Fibroblast of villous mesenchyme (primary cell): ENCODE data around the gene UNK. TPM values are rescaled to one million over a fixed set of nuclear protein-coding genes. Genes with fewer than 3 reads are reported as not detected.
A peak's percentile ranks its signal among the peaks of the same experiment; 100 is the strongest.
"Not testable (repeated sequence)": the region's sequence is repeated elsewhere in the genome, so short reads cannot be mapped to it uniquely, and the experiment has no call there.

Source experiments
- DNase-seq: peaks from one replicate; pipeline ENCODE4 v3.0.0-alpha.2; 2010; ENCODE audit warnings: low read depth
- H3K4me3 ChIP-seq: 2 replicates; pipeline ENCODE4 v1.5.1; 2011; ENCODE audit warnings: low read depth, mild to moderate bottlenecking, low read length
- total RNA-seq: library from RNA; depleted of rRNA; stranded (reverse); fragments of >200 nt; gene quantifications from 2 replicates; pipeline ENCODE4 v1.2.3, GENCODE V29; 2012
- TF ChIP-seq, protein P1 (sequence below): IDR thresholded peaks from 2 replicates; pipeline ENCODE4 v1.5.1; 2012; ENCODE audit warnings: low read depth, mild to moderate bottlenecking, low read length; ENCODE audit not compliant: insufficient read depth

UNK gene
- total RNA-seq, 1 donor: 19.9 TPM

DNA sequence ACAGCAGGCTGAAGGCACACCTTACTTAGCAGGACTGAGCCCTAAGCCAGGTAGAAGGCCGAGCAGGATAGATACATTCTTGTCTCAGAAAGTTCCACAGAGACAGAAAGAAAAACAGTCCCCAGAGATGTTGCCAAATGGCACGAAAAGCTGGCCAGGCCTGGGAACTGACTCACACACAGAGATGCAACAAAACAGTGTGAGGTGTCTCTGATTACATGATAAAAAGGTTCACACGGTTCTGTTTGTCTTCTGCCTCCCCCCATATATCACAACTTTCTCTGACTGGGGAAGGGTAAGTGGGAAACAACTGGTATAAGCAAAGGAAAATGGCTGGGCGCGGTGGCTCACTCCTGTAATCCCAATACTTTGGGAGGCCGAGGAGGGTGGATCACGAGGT is 68.8 kb downstream of the UNK start:
- TF ChIP-seq, protein P1, sequence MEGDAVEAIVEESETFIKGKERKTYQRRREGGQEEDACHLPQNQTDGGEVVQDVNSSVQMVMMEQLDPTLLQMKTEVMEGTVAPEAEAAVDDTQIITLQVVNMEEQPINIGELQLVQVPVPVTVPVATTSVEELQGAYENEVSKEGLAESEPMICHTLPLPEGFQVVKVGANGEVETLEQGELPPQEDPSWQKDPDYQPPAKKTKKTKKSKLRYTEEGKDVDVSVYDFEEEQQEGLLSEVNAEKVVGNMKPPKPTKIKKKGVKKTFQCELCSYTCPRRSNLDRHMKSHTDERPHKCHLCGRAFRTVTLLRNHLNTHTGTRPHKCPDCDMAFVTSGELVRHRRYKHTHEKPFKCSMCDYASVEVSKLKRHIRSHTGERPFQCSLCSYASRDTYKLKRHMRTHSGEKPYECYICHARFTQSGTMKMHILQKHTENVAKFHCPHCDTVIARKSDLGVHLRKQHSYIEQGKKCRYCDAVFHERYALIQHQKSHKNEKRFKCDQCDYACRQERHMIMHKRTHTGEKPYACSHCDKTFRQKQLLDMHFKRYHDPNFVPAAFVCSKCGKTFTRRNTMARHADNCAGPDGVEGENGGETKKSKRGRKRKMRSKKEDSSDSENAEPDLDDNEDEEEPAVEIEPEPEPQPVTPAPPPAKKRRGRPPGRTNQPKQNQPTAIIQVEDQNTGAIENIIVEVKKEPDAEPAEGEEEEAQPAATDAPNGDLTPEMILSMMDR: no peak
- H3K4me3 ChIP-seq: no peak overlapping the region
- peak; percentile 82 for DNase-seq

DNA sequence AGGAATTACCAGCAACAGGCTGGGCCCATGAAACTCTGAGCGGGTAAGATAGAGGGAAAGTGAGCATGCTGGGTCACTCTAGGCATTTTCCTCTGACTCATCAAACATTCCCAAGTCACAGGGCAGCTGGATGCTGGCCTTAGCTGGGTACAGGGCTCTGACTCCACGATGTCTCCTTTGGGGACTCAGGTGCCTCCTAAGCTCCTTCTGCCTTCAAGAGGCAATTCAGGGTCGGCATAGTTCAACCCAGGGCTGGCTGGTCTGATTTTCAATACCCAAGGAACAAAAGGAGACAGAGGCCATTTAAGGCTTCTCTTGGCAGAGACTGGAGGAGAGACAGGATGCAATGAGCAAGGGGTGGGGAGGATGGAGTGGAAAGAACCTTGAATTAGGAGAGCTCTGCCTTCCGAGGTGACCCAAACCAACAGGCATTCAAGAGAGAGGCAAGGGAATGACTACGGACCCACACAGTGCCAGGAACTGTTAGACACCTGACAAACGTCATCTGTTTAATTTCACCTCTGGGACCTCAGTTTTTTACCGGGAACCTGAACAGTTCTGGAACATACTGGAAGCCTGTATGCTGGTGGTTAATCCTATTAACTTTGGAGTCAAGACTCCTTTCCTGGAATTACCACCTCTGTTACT is 69.6 kb downstream of the UNK start:
- TF ChIP-seq, protein P1: no peak
- DNase-seq: peak; percentile 78
- H3K4me3 ChIP-seq: peak overlapping the region; percentile 75

DNA sequence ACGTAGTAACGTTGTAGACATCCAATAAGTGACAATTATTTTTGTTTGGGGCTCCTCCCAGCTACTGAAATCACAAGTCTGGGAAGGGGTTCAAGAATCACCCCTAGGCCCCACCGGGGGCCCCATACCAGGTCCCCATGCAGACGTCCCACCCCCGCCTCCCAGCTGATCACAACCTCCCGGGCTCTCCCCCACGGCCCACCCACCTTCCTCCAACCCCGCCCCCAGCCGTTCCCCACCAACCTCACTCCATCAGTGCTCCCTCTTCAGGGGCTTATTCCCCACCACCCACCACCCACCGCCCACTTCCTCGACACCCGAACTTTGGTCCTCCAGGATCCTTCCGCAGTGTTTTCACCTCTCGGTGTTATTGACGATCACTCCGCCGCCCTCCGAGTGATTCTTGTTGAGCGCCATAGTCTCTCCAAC is 70.3 kb downstream of the UNK start:
- TF ChIP-seq, protein P1: no peak
- H3K4me3 ChIP-seq: peak overlapping the region; percentile 75
- DNase-seq: no peak

DNA sequence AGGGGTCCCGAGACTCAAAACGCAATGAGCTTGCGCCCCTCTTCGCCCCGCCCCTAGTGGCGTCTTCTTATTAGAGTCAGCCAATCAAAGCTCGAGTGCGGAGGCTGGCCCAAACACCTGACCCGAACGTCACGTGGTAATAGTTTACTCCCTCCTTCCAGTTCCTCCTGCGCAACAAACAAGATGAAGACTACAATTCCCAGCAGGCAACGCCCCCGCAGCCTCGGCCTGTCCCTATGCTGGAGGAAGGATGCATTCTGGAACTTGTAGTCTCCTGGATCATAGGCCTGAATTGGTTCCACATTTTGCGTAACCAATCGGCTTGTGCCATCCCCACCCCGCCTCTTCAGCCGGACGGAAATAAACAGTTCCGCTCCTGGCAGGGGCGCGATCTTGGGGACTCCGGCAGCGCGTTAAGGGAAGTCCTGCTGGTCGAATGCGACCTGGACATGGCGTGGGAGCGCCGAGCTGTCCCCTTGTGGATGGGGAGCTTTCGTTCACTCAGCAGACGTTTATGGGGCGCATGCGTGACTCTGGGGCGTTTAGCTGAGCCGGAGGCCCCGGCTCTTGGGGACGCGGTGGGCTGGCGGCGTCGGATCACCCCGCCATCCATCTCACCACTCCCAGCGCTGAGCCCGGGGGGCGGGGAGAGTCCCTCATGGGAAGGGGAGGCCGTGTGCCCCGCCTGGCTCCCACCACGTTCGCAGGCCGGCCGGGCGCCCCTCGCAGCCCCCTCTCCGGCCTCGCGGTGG is 70.9 kb downstream of the UNK start, which contains the start of gene WBP2:
TSS of gene WBP2 (minus strand) at position 26 of the 752 bp plus-strand sequence. CDS start 38 bp downstream, outside the sequence.
- peak within 1 kb of the TSS; percentile 87 for H3K4me3 ChIP-seq
- peak; percentile 100 for DNase-seq
- TF ChIP-seq, protein P1: peak; percentile 60

DNA sequence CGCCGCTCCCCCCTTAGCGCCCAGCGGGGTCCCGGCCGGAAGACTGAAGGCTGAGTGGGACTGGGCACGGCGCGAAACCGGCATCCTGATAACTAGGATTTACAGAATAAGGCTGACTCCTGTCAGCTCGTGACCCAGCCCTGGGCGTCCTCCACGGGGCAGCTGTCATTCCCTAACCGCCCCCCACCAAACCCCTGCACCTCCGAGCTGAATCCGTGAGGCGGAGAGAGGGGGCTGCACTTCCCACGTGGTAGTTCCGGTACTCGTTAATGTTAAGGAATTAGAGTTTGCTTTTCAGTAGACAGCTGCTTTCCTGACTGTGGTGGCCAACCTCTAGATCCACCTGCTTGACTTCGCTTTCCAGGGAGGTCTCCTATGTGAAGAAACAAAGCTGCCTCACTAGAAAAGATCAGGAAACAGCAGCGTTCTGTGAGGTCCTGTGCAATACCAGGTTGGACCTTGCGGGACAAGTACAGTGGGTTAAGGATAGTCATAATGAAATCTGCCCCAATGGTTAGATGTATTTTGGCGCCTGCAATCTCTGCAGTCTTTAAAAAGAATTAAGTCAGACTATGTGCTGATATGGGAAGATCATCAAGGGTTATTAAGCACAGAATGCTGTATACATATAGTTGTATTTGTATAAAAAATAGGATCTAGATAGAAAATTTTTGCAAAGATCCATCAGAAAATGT is 71.6 kb downstream of the UNK start:
- peak overlapping the region; percentile 87 for H3K4me3 ChIP-seq
- DNase-seq: no peak
- TF ChIP-seq, protein P1: no peak

DNA sequence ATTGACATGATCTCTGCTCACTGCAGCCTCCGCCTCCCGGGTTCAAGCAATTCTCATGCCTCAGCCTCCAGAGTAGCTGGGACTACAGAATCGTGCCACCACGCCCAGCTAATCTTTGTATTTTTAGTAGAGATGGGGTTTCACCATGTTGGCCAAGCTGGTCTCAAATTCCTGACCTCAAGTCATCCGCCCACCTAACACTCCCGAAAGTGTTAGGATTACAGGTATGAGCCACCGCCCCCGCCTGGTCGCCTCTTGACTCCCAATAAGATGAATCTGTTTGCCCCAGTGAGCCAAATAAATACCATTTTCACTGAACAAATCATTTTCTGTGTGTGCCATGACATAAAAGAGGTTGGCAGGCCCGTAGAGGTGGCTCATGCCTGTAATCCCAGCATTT is 74.8 kb downstream of the UNK start:
- not testable (repeated sequence) for H3K4me3 ChIP-seq, DNase-seq

DNA sequence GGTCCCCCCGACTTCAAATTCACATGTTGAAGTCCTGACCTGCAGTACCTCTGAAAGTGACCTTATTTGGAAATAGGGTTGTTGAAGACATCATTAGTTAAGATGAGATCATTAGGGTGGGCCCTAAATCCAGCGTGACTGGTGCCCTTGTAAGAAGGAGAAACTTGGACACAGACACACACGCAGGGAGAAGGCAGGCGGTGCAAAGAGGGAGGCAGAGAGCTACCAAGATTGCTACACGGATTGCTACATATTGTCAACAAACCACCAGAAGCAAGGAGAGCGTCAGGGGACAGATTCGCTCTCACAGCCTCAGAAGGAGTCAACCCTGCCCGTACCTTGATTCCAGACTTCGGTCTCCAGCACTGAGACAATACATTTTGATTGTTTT is 77.3 kb downstream of the UNK start:
- no peak overlapping the region for H3K4me3 ChIP-seq
- TF ChIP-seq, protein P1: no peak
- peak; percentile 71 for DNase-seq
